Measurements from ENCODE around the gene PSMC4.

Gene PSMC4

DNA sequence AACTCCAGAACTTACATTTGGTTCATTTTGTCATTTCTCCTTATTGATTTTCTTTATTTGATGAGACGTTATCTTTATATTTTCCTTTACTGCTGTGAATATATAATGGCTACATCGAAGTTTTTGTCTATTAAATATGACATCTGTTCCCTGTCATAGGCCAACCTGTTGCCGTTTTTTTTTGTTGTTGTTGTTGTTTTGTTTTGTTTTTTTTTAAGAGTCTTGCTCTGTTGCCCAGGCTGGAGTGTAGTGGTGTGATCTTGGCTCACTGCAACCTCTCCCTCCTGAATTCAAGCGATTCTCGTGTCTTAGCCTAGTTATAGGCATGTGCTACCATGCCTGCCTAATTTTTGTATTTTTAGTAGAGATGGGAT lies 55.6 kb downstream of the PSMC4 start:
- Histone ChIP-seq H3K27ac (no peak overlapping the region), H3K4me3 (no peak overlapping the region)
